HG03097 (cell line): ENCODE results near the gene TRIM3.

Source experiments
- ATAC-seq: cut with Tn5 transposase; IDR thresholded peaks from one replicate; pipeline ENCODE4 v1.9.1; 2021; ENCODE audit not compliant: unreplicated experiment, low FRiP score

Gene TRIM3

DNA sequence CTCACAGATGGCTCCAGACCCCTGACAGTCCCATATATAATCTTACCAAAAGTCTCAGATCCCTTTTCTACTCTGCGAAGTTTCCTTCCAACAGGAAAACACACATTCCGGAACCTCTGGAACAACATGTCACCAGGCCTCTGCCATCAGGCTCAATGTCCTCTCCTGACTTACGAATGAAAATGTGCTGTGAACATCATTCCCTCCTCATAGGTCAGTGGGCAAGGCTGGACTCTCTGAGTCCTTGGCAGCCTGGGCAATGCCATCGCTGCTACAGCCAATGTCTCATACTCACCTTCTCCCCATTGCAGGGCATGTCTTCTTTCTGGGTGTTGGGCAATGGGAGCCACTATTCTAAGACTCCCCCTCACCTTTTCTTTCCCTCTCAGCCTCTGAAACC, 31.3 kb downstream of the TRIM3 start:
- no peak for ATAC-seq

DNA sequence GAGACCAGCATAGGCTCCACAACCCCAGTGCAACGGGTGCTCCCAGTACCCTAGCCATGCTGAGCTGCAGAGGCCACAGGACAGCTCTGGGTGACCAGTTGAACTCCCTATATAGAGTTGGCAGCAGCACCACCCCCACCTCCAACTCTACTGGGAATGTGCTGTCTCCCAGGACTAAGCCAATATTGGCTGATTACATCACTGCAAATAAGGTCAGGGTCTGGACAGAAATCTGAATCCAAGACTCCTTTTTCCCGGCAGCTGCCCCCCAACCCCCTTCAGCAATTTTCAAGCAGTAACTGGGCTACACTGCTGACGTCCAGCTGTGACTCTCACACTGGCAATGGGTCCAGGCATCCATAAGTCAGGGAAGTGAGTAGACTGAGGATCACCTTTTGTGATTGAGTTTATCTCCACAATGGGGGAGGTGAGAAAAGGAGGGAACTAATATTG, 32.8 kb downstream of the TRIM3 start, which contains the start of gene HPX:
Gene HPX, minus strand, starts transcription at position 82 of the 453 bp plus-strand sequence. Its CDS starts 24 bp downstream, at position 58.
- no peak for ATAC-seq

DNA sequence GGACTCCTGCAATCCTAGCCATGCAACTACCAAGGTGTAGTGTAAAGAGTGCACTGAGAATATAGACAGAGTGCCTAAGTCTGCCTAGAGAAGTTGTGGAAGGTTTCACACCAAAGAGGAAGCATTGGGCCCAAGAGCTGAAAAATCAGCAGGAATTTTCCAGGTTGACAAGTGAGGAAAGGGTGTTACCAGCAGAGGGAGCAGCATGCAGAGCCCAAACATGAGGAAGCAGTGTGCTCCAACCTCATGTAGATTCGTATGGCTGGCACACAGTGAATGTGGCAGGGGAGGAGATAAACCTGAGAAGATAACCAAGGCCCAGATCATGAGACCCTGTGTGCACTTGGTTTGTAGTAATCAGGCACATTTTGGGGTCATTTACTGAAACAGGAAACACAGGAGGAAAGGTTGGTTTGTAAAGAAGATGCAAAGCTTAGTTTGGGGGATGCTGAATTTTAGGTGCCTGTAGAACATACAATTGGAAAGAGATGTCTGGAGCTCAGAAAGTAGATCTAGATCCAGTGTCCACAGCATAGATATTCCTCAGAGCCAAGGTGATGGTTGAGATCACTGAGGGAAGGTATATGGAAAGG, 34.7 kb downstream of the TRIM3 start:
- no peak for ATAC-seq

DNA sequence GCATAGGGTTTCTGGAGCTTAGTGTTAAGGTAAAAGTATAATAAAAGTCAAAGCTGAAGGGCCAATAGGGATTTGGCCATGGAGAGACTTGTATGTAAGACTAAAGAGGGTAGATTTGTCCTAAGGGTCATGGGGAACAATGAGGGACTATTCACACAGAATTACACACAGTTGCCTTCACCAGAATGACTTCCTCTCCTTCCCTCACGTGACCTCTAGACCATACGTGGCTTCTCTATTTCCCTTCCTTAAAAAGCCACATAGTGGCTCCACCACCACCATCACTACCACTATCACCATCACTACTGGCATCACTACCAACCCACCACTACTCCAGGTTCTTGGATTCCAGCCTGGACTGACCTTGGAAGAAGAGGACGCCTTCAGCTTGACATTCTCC, 35.7 kb downstream of the TRIM3 start:
- no peak for ATAC-seq

DNA sequence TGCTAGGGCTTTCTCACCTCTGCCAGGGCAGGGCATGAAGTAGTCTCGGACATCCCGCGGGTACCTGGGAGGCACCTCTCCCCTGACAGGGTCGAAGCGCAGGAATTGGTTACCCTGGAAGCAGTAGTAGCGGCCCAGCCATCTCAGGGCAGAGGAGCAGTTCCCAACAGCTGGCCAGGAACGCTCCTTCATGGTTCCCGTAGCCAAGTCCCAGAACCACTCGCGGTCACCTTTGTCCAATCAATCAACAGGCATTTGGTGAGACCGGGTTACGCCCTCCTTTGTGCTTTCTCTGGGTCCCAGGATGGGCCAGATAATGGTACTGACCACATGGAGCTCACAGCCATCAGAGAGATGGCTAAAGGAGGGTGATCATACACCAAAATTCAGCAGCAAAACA, 36.3 kb downstream of the TRIM3 start:
- no peak for ATAC-seq

DNA sequence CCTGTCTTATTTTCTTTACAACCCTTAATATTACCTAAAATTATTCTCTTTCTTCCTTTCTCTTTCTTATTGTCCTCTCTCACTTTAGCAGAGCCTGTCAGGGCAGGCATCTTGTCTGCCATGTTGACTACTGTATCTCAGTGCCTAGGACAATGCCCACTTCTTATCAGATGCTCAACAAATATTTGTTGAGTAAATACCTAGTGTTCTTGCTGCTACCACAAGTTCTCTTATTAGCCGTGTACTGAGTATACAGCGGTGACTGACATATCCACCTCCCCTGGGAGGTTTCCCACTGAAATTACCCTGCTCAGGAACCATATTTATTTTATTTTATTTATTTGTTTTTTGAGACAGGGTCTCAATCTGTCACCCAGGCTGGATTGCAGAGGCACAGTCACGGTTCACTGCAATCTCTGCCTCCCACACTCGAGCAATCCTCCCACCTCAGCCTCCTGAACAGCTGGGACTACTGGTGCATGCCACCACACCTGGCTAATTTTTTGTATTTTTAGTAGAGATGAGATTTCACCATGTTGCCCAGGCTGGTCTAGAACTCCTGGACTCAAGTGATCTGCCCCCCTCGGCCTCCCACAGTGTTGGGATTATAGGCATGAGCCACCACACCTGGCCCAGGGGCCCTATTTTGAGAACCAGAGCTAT, 39.6 kb downstream of the TRIM3 start:
- ATAC-seq: no peak

DNA sequence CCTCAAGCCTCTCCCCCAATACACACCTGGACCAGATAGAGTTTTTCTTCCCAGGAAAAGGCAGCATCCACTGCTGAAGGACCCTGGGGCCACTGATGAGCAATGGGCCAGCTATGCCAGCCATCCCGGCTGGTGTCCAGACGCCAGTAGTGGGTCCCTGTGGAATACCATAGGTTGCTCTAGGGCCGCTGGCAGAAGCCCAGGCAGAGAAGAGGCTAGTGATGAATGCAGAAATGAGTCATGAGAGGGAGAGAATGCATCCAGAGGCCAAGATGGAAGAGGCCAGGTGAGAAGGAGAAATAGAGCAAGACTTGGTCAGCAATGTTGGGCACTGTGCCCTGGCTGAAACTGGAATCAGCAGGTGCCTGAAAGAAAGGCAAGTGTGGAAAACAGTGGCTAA, 41.9 kb downstream of the TRIM3 start:
- ATAC-seq: no peak

DNA sequence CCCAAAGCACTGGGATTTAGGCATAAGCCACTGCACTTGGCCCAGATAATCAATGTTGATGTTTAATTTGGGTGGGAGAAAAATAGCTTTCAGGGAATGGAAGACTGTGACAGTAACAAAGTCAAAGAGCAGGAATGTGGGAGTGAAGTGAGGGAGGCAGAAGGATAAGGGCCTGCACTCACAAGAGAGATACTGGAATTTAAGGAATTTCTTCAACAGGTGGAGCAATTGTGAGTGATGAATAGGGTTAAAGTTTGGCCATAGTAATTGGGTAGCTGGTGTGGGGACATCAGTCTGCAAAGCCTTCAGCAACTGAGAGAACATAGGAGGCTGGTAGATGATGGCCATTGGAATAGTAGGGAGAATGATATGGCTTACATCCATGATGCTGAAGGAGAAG, 46.2 kb downstream of the TRIM3 start:
- no peak for ATAC-seq

DNA sequence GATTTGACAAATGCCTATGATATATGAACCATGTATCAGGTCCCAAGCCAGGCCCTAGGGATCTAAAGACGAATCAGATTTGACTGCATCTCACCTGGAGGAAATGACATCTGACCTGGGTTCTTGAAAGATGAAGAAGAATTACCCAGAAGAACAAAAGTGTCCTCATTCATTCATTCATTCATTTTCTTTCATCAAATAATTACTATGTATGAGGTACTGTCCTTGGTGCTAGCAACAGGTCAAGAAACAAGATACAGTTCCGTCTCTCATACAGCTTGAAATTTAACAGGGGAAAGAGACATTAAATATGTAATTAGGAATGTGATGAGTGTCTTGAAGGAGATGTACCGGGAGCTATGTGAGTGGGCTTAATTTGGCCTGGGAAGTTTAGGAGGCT, 53.1 kb downstream of the TRIM3 start:
- no peak for ATAC-seq

DNA sequence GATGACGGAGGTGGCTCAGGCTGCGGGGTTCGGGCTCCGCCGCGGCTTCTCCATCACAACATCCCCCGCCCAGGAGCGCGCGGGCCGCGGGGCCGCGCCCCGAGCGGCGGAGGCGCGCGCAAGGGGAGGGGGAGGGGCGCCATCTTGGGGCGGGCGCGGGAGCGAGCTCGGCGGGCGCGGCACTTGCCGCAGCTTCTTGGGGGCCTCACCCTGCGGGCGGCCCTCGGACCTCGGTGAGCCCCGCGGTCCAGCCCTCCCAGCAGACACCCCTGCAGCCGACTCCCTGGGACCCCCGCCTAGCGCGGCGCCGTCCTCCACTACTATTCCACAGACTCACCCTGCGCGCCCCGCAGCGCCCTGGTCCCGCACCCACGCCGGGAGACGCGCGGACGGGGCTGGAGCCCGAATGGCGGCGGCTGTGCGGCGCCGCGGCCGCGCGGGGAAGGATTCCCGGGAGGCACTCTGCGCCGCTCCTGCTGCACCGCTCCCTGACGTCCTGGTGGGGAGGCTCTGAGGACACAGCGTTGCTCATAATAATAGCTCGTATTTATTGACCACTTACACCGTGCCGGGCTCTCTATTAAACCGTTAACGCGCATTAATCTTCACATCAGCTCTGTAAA, 54.6 kb downstream of the TRIM3 start, which contains the start of gene APBB1:
Gene APBB1, minus strand, starts transcription at position 86 of the 623 bp plus-strand sequence. CDS start 7,747 bp downstream, outside the sequence.
- ATAC-seq: no peak

DNA sequence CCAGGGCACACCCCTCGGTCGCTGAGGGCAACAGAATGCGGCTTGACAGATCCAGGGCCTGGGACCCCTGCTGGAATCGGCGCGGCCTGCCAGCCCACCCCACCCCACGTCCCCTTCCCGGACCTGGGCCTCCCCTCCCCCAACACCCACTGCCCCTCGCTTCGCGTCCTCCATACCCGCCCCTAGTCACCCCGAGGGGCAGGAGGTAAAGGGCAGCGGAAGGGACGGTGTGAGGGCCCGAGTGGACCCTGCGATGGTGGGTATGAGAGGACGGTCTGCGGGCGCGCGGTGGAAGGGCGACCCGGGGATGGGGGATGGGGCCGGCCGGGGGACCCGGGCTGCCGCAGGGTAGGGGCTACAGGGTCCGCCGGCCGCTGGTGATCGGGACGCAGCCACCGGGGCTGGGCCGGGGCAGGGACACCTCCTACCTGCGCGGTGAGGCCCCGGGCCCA, 55.2 kb downstream of the TRIM3 start:
- ATAC-seq: no peak

DNA sequence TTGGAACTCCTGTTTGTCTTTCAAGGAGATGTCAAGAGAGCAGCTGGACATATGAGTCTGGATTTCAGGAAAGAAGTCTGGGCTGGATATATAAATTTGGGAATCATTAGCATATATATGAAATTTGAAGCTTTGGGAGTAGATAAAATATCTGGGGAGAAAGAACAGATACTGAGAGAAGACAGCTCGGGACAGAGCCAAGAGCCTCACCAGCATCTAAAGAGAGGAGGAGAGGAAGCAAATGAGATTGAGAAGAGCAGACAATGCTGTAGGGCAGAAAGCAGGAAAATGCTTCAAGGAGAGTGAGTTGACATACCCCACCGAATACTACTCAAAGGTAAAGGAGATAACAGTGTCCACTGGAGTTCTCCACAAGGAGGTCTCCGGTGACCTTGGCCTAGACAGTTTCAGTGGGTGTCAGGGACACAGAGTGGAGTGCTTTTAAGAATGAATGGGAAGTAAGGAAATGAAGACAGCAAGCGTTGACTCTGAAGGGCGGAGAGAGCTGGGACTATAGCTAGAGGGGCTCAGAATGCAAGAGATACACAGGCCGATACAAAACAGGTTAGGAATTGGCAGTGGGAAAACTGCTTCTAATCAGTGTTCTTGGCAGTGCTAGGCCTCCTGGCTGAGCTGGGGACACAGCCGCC, 55.7 kb downstream of the TRIM3 start:
- no peak for ATAC-seq

DNA sequence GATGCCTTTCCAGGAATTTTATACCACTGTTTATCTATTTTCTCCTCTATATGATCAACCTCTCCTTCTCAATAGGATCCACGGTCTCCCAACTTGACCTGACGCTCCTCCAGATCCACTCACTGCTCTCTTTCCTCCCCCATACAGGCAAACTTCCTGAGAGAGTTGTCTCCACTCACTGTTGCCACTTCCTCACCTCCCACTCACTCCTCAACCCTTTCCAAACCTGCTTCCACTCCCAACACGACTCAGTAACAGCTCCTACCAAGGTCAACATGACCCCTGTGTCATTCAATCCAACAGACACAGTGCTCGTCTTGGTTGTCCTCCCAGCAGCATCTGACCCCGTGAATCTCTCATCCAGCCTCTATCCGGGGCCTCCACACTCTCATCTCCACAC, 57.9 kb downstream of the TRIM3 start:
- no peak for ATAC-seq

DNA sequence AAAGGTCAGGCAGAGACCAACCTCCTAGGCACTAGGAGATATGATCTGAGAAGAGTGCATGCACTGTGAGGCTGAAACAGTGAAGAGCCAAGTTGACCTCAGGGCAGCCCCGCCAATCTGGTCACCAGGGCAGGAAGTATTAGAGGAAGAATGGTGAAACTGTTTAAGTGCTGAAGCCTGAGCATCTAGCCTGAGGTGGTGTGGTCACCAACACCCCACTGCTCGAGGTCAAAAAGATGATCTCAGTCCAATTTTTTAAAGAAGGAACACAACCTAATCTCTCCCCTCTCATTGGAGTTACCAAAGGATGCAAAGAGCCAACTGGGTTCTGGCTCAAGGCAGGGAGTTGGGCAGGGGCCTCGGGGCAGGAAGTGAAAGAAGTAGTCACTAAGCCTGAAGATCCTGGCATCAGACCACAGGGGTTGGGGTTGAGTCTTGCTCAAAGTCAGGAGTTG, 58.8 kb downstream of the TRIM3 start:
- ATAC-seq: no peak

DNA sequence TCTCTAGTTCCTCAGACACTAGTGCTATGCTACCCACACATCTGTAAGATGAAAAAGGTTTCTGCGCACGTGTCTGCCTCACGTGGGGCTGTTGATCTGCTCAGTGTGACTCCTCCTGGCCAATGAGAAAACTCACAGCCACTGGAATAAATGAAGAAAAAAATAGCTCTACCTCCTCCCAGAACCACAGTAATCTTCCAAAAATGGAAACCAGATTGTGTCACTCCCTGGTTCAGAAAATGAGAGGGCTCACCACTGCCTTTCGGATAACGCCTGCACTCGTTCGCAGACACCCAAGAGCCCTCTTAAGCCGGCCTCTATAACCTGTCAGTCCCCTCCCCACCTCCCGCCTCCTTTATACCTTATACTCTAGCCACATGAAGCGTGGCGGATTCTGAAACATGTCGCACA, 59.9 kb downstream of the TRIM3 start:
- ATAC-seq: no peak

DNA sequence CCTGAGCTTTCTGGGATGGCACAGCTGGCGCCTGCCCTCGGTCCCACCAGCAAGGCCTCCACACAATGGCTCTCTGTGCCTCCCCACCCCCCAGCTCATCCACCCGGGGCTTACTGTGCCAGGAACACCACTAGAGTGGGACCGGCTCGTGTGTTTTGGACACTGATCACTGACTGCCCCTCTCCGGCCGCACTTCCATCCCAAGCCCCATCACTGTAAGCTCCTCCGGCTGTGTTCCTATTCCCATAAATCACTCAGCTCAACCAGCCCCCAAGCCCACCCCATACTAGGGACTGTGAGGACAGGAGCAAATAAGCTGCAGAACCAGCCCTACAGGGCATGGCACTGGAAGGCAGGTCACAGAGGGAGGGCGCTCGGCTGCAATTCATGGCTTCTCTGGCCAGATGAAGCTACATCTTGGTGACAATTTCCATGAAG, 62.1 kb downstream of the TRIM3 start:
- ATAC-seq: no peak

DNA sequence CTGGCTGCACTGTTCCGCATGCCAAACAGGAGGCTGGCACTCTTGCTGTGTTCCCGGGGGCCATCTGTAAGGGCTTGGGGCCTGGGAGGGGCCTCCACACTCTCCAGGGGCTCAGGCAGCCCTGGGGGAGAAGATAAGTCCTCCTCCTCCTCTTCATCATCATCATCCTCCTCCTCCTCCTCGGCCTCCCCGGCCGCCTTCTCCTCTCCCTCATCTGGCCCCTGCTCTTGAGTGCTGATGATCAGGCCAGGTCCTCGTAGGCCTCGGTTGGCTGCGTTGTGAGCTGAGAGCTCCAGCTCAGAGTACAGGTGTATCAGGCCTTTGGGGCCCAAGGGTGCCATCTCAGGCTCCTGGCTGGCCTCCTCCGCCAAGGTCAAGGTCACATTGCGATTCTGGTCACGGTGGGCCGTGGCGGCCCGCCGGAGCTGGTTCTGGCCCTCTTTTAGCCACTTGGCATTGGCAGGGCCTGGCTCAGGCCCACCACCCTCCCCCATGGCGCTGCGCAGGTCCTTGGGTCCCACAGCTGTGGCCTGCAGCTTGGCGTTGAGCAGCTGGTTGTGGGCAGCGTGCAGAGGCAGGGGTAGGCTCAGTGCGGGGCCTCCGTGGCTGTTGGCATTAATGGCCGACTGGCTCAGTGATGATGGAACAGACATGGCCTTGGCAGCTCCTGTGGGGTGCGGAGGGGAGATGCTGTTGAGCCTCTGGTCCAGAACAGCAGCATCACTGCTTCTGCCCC, 62.9 kb downstream of the TRIM3 start:
- no peak for ATAC-seq

DNA sequence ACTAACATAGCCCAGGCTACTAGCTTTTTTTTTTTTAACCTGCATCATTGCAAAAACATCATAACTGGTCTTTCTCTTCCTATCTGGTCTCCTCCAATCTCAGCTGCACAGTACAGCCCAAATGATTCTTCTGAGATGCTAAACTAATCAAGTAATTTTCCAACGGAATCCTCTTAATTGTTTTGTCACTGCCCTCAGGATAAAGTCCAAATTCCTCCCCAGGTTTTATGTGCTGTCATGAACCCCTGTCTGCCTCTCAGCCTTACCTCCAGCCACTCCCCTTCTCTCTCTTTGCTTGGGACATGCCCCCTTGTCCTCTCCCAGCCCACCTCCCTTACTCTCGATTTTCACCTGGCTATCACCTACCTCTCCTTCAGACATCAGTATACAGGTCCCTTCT, 67.4 kb downstream of the TRIM3 start:
- ATAC-seq: no peak

DNA sequence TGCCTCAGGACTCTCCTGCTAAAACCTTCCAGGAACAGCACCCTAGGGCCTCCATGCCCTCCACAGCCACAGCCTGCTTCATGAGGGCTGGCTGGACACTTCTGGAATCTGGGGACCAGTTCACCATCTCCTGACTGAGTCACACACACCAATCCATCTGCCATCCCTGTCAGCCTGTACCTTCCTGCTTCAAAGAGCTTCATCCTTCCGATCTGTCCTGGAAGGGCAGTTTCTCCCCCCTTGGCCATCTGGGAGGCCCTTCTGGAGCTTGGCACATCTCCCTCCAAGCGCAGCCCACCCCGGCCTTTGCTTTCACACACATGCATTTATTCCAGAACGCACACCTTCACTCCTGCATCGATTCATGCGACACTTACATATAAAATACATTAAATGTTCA, 67.9 kb downstream of the TRIM3 start:
- ATAC-seq: no peak

DNA sequence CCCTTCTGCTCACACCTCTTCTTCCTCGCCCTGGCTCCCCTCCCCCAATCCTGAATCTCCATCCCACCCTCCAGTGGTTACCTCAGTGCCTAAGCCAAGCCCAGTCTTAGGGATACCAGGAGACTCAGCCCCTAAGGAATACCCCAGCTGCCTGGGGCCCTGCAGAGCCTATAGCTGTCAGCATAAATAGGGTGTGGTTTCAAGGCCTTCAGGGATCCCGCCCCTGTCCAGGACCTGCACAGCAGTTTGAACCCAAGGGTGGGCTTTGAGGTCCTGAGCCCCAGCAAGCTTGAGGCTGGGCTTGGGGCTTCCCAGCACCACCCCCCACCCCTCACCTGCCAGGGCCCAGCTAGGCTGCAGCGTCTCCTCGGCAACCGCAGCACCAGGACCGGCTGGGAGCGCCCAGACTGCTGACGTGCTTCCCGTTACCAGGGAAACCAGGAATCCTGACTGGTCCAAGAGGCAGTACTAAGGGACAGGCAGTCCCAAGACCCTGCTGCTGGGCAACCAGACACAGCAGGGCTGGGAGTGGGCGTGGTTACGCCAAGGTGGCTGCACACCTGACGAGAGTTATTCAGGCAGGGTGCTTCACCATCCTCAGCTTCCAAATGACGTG, 68.6 kb downstream of the TRIM3 start:
- ATAC-seq: no peak
